Lung (tissue), 12 donors: ENCODE data around the gene CMTM7. TPM values are rescaled to one million over a fixed set of nuclear protein-coding genes. Genes with fewer than 3 reads are reported as not detected.

ENCODE experiments used
- ATAC-seq: fragments of 200-7000 bp; cut with Tn5 transposase; one replicate; pipeline ENCODE4 v1.9.1; 2020; ENCODE audit warnings: moderate number of reproducible peaks; ENCODE audit not compliant: insufficient read depth, low FRiP score
- DNase-seq, 3 donors: peaks; one replicate each; pipeline ENCODE4 v3.0.0-alpha.2; 2013 to 2017
- H3K27ac ChIP-seq, 2 donors: one replicate each; pipeline ENCODE4 v1.5.1; 2013; ENCODE audit warnings: mild to moderate bottlenecking in 2 of 2, moderate library complexity in 2 of 2, control low read depth in 1 of 2, inconsistent platforms in 1 of 2, low read depth in 1 of 2, low read length in 1 of 2
- H3K27me3 ChIP-seq, 3 donors: one replicate each; pipeline ENCODE4 v1.5.1; 2013; ENCODE audit warnings: low read length in 2 of 3; ENCODE audit not compliant: control insufficient read depth in 3 of 3, insufficient read depth in 3 of 3
- H3K36me3 ChIP-seq, 4 donors: one replicate each; pipeline ENCODE4 v1.5.1; 2013; ENCODE audit warnings: low read length in 4 of 4, mild to moderate bottlenecking in 1 of 4, moderate library complexity in 1 of 4; ENCODE audit not compliant: control insufficient read depth in 4 of 4, insufficient read depth in 4 of 4
- H3K4me1 ChIP-seq, 5 donors: one replicate each; pipeline ENCODE4 v1.5.1; 2013; ENCODE audit warnings: low read length in 5 of 5, mild to moderate bottlenecking in 2 of 5, moderate library complexity in 1 of 5; ENCODE audit not compliant: control insufficient read depth in 5 of 5, insufficient read depth in 5 of 5
- H3K4me3 ChIP-seq: one replicate; pipeline ENCODE4 v1.5.1; 2013; ENCODE audit warnings: mild to moderate bottlenecking, control low read depth, moderate library complexity
- H3K9ac ChIP-seq, 2 donors: one replicate each; pipeline ENCODE4 v1.5.1; 2013; ENCODE audit warnings: low read length in 2 of 2, control low read depth in 1 of 2; ENCODE audit not compliant: insufficient read depth in 1 of 2
- H3K9me3 ChIP-seq, 4 donors: one replicate each; pipeline ENCODE4 v1.5.1; 2013; ENCODE audit warnings: low read length in 3 of 4, mild to moderate bottlenecking in 1 of 4, moderate library complexity in 1 of 4; ENCODE audit not compliant: control insufficient read depth in 4 of 4, insufficient read depth in 3 of 4
- WGBS, 2 donors: extraction: QIAGEN DNeasy Blood & Tissue Kit; methylation state at CpG; one replicate each; pipeline ENCODE4 v1.1.7; 2013; 5-methylcytosine and 5-hydroxymethylcytosine counted together
- polyA plus RNA-seq, 2 donors: library from polyadenylated mRNA; stranded (reverse); fragments of 200-250 nt; gene quantifications; one replicate each; pipeline ENCODE4 v1.2.1, GENCODE V29; 2013
- total RNA-seq, 2 donors: library from RNA; depleted of rRNA in 1 of 2; stranded (reverse); fragments of >200 nt in 1 of 2; gene quantifications; one replicate each; pipeline ENCODE4 v1.2.1, GENCODE V29; 2014 to 2021
- TF ChIP-seq, protein P1 (sequence below): IDR thresholded peaks from 2 replicates; pipeline ENCODE4 v1.5.1; 2012; ENCODE audit warnings: mild to moderate bottlenecking; ENCODE audit errors: control extremely low read depth, extremely low read depth
- donor health status: control.
- donor health status: control.
- donor health status: Bipolar disorder and iron deficiency.
- donor health status: healthy.
- donor health status: DM: yes; HTN: yes; CAD: no.

The CMTM7 gene
- total and polyA plus RNA-seq, 4 donors, result 33.1 to 46.8 (median 43.8) TPM

DNA sequence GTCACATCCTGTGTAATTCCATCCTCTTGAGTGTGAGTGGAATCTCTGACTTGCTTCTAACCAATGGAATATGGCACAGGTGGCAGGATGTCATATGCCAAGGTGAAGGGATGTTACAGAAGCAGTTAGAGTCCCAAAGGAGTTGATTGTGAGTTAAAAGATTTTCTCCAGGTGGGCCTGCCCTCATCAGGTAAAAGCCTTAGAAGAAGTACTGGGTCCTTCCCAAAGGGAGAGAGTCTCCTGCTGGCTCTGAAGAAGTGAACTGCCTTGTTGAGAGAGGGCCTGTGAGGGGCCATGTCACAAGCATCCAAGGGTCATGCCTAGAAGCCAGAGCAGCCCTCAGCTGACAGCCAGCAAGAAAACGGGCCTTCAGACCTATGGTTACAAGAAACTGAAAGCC is 13.1 kb downstream of the CMTM7 start:
- no peak overlapping the region for H3K9ac ChIP-seq
- ATAC-seq (no peak), DNase-seq (no peak)
- H3K27me3 ChIP-seq, result no peaks in the 10 kb centered on the region
- H3K4me1 ChIP-seq, result peaks cover 2 to 23% (median 15%) of the 10 kb centered on the region in 5 donors
- TF ChIP-seq, protein P1, sequence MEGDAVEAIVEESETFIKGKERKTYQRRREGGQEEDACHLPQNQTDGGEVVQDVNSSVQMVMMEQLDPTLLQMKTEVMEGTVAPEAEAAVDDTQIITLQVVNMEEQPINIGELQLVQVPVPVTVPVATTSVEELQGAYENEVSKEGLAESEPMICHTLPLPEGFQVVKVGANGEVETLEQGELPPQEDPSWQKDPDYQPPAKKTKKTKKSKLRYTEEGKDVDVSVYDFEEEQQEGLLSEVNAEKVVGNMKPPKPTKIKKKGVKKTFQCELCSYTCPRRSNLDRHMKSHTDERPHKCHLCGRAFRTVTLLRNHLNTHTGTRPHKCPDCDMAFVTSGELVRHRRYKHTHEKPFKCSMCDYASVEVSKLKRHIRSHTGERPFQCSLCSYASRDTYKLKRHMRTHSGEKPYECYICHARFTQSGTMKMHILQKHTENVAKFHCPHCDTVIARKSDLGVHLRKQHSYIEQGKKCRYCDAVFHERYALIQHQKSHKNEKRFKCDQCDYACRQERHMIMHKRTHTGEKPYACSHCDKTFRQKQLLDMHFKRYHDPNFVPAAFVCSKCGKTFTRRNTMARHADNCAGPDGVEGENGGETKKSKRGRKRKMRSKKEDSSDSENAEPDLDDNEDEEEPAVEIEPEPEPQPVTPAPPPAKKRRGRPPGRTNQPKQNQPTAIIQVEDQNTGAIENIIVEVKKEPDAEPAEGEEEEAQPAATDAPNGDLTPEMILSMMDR, result no peak
- H3K4me3 ChIP-seq, result peak overlapping the region; percentile 11
- H3K9me3 ChIP-seq, result no peaks in the 10 kb centered on the region
- H3K27ac ChIP-seq, result peak overlapping the region in 1 of 2 donors; percentile 41
- WGBS, 2 donors, result 84 to 88% methylated on average over 1 of the region's 1 CpG
- peaks cover 0 to 3% (median 2%) of the 10 kb centered on the region in 4 donors for H3K36me3 ChIP-seq

DNA sequence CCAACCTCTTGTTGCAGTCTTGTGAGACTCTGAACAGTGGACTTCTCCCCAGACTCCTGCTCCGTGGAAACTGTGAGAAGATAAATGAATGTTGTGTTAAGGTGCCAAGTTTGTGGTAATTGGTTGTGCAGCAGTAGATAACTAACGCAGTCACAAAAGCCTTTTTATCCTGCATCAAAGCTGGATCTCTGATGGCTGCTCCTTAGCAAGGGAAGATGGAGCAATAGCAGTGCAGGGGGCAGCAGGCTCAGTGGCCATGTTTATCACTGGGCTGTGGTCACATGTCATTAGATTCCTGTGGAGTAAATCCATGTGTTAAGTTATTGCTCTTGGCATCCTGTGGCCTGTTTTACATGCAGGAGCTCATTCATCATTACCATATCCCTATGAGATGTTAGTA is 13.5 kb downstream of the CMTM7 start:
- 59% methylated on average over 2 of the region's 2 CpGs for WGBS, 2 donors
- no peaks in the 10 kb centered on the region for H3K27me3 ChIP-seq
- H3K4me3 ChIP-seq, result no peak overlapping the region
- no peak overlapping the region for H3K9ac ChIP-seq
- no peaks in the 10 kb centered on the region for H3K9me3 ChIP-seq
- peaks cover 0 to 3% (median 2%) of the 10 kb centered on the region in 4 donors for H3K36me3 ChIP-seq
- peak overlapping the region in 1 of 2 donors; percentile 41 for H3K27ac ChIP-seq
- peak in 1 of 3 donors; percentile 45 for DNase-seq
- H3K4me1 ChIP-seq, result peaks cover 2 to 23% (median 16%) of the 10 kb centered on the region in 5 donors
- TF ChIP-seq, protein P1, result no peak
- ATAC-seq, result no peak

DNA sequence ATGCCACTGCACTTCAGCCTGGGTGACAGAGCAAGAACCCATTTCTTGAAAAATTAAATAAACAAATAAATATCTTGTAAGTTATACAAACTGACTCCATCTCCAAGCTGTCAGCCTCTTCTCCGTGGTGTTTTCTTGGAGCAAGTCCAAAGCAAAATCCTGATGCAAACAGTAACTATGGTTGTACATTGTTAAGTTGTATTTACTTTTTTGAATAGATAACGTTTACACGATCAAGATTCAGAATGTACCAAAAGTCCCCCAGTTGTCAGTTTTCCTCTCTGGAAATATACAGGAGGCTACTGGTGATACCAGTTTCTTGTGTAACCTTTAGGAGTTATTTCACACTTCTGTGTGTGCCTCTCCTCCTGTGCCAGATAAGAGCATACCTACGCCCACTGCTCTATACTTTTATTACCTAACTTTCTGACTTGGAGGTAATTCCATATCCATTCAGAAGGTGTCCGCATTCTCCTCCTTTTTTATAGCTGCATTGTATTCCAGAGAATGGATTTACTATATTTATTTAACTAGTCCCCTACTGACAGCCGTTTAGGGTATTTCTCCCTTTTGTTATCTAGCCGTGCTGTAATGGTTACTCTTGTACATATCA is 14.2 kb downstream of the CMTM7 start:
- Histone ChIP-seq H3K9me3 (no peaks in the 10 kb centered on the region), H3K27ac (no peak overlapping the region), H3K9ac (no peak overlapping the region), H3K4me1 (peaks cover 2 to 25% (median 19%) of the 10 kb centered on the region in 5 donors), H3K36me3 (peaks cover 0 to 3% (median 3%) of the 10 kb centered on the region in 4 donors), H3K4me3 (no peak overlapping the region), H3K27me3 (no peaks in the 10 kb centered on the region)
- ATAC-seq (no peak), DNase-seq (peak in 2 of 3 donors; percentile 45 to 56)
- 47 to 68% methylated on average over 7 of the region's 7 CpGs for WGBS, 2 donors
- TF ChIP-seq, protein P1, result no peak
